GM13976 (cell line): ENCODE results near the gene AMOTL1.

Source experiments
- DNase-seq: peaks from one replicate; pipeline ENCODE4 v3.0.0; 2012; ENCODE audit warnings: low spot score
- CTCF ChIP-seq: IDR thresholded peaks from 2 replicates; pipeline ENCODE4 v1.5.1; 2012; ENCODE audit warnings: borderline replicate concordance, mild to moderate bottlenecking; ENCODE audit not compliant: insufficient read depth; ENCODE audit errors: extremely low read depth, missing control alignments, control extremely low read depth
- in situ Hi-C: fragments of 300-500 bp; cut with MboI; formaldehyde crosslinking; loops from one replicate; pipeline ENCODE4 v1.12.0; 2022; ENCODE audit warnings: low sequenced_read_pairs, mixed read lengths, inconsistent platforms; ENCODE audit not compliant: unreplicated experiment

AMOTL1 gene

GRCh38 chr11:94832604-94833235, 64.6 kb downstream of the AMOTL1 start:
- DNase-seq: no peak
- in situ Hi-C loops: no loop called here
- TF ChIP-seq CTCF: no peak

GRCh38 chr11:94834911-94835593, 66.9 kb downstream of the AMOTL1 start:
- TF ChIP-seq CTCF: no peak
- in situ Hi-C loops: no loop called here
- DNase-seq: no peak

GRCh38 chr11:94835594-94835927, 67.4 kb downstream of the AMOTL1 start:
- no peak for TF ChIP-seq CTCF
- in situ Hi-C loops: no loop called here
- no peak for DNase-seq

- TF ChIP-seq CTCF: no peak
- DNase-seq: no peak
- in situ Hi-C loops: no loop called here
Measured at GRCh38 chr11:94837317-94837716, 69.2 kb downstream of the AMOTL1 start.

GRCh38 chr11:94838027-94838731, 70.0 kb downstream of the AMOTL1 start:
- no peak for DNase-seq
- in situ Hi-C loops: no loop called here

GRCh38 chr11:94840209-94840608, 72.1 kb downstream of the AMOTL1 start:
- no peak for TF ChIP-seq CTCF
- DNase-seq: no peak
- in situ Hi-C loops: no loop called here

More at GRCh38 chr11:94838027-94838731, 70.0 kb downstream of the AMOTL1 start:
- no peak for TF ChIP-seq CTCF
